Lung (tissue), 13 donors: ENCODE data around the gene STK38. TPM values are rescaled to one million over a fixed set of nuclear protein-coding genes. Genes with fewer than 3 reads are reported as not detected.

Experiments
- ATAC-seq: fragments of 200-7000 bp; cut with Tn5 transposase; one replicate; pipeline ENCODE4 v1.9.1; 2020; ENCODE audit warnings: moderate number of reproducible peaks; ENCODE audit not compliant: insufficient read depth, low FRiP score
- DNase-seq, 3 donors: peaks; one replicate each; pipeline ENCODE4 v3.0.0-alpha.2; 2013 to 2017
- H3K27ac ChIP-seq, 2 donors: one replicate each; pipeline ENCODE4 v1.5.1; 2013; ENCODE audit warnings: mild to moderate bottlenecking in 2 of 2, moderate library complexity in 2 of 2, control low read depth in 1 of 2, inconsistent platforms in 1 of 2, low read depth in 1 of 2, low read length in 1 of 2
- H3K27me3 ChIP-seq, 3 donors: one replicate each; pipeline ENCODE4 v1.5.1; 2013; ENCODE audit warnings: low read length in 2 of 3; ENCODE audit not compliant: control insufficient read depth in 3 of 3, insufficient read depth in 3 of 3
- H3K36me3 ChIP-seq, 4 donors: one replicate each; pipeline ENCODE4 v1.5.1; 2013; ENCODE audit warnings: low read length in 4 of 4, mild to moderate bottlenecking in 1 of 4, moderate library complexity in 1 of 4; ENCODE audit not compliant: control insufficient read depth in 4 of 4, insufficient read depth in 4 of 4
- H3K4me1 ChIP-seq, 5 donors: one replicate each; pipeline ENCODE4 v1.5.1; 2013; ENCODE audit warnings: low read length in 5 of 5, mild to moderate bottlenecking in 2 of 5, moderate library complexity in 1 of 5; ENCODE audit not compliant: control insufficient read depth in 5 of 5, insufficient read depth in 5 of 5
- H3K4me3 ChIP-seq: one replicate; pipeline ENCODE4 v1.5.1; 2013; ENCODE audit warnings: mild to moderate bottlenecking, control low read depth, moderate library complexity
- H3K9ac ChIP-seq, 2 donors: one replicate each; pipeline ENCODE4 v1.5.1; 2013; ENCODE audit warnings: low read length in 2 of 2, control low read depth in 1 of 2; ENCODE audit not compliant: insufficient read depth in 1 of 2
- H3K9me3 ChIP-seq, 4 donors: one replicate each; pipeline ENCODE4 v1.5.1; 2013; ENCODE audit warnings: low read length in 3 of 4, mild to moderate bottlenecking in 1 of 4, moderate library complexity in 1 of 4; ENCODE audit not compliant: control insufficient read depth in 4 of 4, insufficient read depth in 3 of 4
- WGBS, 2 donors: extraction: QIAGEN DNeasy Blood & Tissue Kit; methylation state at CpG; one replicate each; pipeline ENCODE4 v1.1.7; 2013; 5-methylcytosine and 5-hydroxymethylcytosine counted together
- polyA plus RNA-seq, 2 donors: library from polyadenylated mRNA; stranded (reverse); fragments of 200-250 nt; gene quantifications; one replicate each; pipeline ENCODE4 v1.2.1, GENCODE V29; 2013
- small RNA-seq: library from RNA; depleted of rRNA; stranded (forward); fragments of <200 nt; gene quantifications from one replicate; pipeline ENCODE3, GENCODE V24; 2014; ENCODE audit warnings: low replicate concordance
- total RNA-seq, 2 donors: library from RNA; depleted of rRNA in 1 of 2; stranded (reverse); fragments of >200 nt in 1 of 2; gene quantifications; one replicate each; pipeline ENCODE4 v1.2.1, GENCODE V29; 2014 to 2021
- TF ChIP-seq, protein P1 (sequence below): IDR thresholded peaks from 2 replicates; pipeline ENCODE4 v1.5.1; 2012; ENCODE audit warnings: mild to moderate bottlenecking; ENCODE audit errors: control extremely low read depth, extremely low read depth
- donor health status: control.
- donor health status: control.
- donor health status: Bipolar disorder and iron deficiency.
- donor health status: healthy.
- donor health status: DM: yes; HTN: yes; CAD: no.

STK38 gene
- total and polyA plus RNA-seq, 4 donors: 16.7 to 36.1 (median 22.8) TPM

DNA sequence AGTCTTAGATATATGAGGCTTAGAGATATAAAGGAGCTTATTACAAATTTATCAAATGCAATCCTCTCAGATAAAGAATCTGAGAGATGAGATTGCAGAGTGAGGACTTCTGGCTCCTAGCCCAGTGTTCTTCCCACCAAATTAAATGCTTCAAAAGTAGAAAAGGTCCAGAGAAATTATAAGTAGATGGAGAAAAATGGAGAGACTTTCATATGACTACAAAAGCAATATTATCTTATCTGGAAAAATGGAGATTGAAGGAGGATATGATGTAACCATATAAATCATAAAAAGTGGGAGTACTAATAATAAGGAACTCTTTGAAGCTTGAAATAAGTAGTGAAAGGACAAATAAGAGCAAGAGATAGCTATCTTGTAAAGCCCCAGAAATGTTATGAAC lies 101.7 kb downstream of the STK38 start:
- Histone ChIP-seq H3K36me3 (peaks cover 0 to 4% (median 3%) of the 10 kb centered on the region in 4 donors), H3K4me3 (no peak overlapping the region), H3K9ac (no peak overlapping the region), H3K9me3 (peaks cover 0 to 2% (median 0%) of the 10 kb centered on the region in 4 donors), H3K4me1 (peaks cover 0 to 31% (median 7%) of the 10 kb centered on the region in 5 donors), H3K27me3 (no peaks in the 10 kb centered on the region), H3K27ac (no peak overlapping the region)
- DNase-seq: peak in 1 of 3 donors; percentile 11
- ATAC-seq: no peak
- TF ChIP-seq, protein P1, sequence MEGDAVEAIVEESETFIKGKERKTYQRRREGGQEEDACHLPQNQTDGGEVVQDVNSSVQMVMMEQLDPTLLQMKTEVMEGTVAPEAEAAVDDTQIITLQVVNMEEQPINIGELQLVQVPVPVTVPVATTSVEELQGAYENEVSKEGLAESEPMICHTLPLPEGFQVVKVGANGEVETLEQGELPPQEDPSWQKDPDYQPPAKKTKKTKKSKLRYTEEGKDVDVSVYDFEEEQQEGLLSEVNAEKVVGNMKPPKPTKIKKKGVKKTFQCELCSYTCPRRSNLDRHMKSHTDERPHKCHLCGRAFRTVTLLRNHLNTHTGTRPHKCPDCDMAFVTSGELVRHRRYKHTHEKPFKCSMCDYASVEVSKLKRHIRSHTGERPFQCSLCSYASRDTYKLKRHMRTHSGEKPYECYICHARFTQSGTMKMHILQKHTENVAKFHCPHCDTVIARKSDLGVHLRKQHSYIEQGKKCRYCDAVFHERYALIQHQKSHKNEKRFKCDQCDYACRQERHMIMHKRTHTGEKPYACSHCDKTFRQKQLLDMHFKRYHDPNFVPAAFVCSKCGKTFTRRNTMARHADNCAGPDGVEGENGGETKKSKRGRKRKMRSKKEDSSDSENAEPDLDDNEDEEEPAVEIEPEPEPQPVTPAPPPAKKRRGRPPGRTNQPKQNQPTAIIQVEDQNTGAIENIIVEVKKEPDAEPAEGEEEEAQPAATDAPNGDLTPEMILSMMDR: no peak

DNA sequence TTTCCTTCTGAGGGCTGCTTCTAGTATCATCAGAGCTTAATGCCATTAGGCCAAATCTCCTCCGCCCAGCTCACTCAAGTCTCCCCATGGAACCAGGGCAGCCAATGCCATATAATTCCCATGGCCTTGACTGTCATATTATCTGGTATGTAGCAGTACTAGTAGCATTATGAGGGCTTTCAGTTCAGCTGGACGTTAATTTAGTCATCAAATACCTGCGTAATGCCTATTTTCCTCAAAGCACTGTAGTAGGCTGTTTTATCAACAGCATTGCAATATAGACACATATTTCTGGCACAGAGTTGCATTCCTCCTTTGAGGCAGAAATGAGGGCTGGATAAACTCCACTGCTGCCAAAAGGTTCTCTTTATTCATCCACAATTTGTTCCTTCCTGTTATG lies 102.8 kb downstream of the STK38 start:
- Histone ChIP-seq H3K4me1 (peaks cover 0 to 31% (median 7%) of the 10 kb centered on the region in 5 donors), H3K9me3 (peaks cover 0 to 1% (median 0%) of the 10 kb centered on the region in 4 donors), H3K27ac (peak overlapping the region; percentile 79 to 96), H3K9ac (peak overlapping the region in 1 of 2 donors; percentile 92), H3K27me3 (no peaks in the 10 kb centered on the region), H3K4me3 (peak overlapping the region; percentile 7), H3K36me3 (peaks cover 0 to 4% (median 3%) of the 10 kb centered on the region in 4 donors)
- TF ChIP-seq, protein P1: no peak
- 50 to 74% methylated on average over 3 of the region's 3 CpGs for WGBS, 2 donors
- DNase-seq: peak; percentile 22 to 78 (median 71)
- no peak for ATAC-seq

Small RNA genes lying within 50 kb of the gene (small RNA-seq; reads per million reads assigned to genes)
- gene RN7SL502P: not detected

Other genes with a start within 250 kb of the STK38 start
- under 1 TPM; 0.06 to 0.09 TPM for gene BNIP5, start 210.6 kb downstream of the STK38 start, total RNA-seq
- under 1 TPM in 1 of 2 donors, not detected in 1; 0.02 TPM for gene BNIP5, start 210.6 kb downstream of the STK38 start, polyA plus RNA-seq
- 1 to 10 TPM; 1.4 to 3.5 TPM for gene ETV7, start 159.8 kb downstream of the STK38 start, total RNA-seq
- 1 to 10 TPM; 3.7 to 6.6 TPM for gene ETV7, start 159.8 kb downstream of the STK38 start, polyA plus RNA-seq
- under 1 TPM in 1 of 2 donors, not detected in 1; 0.12 TPM for gene PXT1, start 104.6 kb downstream of the STK38 start, total RNA-seq
- gene PXT1, start 104.6 kb downstream of the STK38 start, polyA plus RNA-seq: under 1 TPM in 1 of 2 donors, not detected in 1; 0.06 TPM
- 10 to 100 TPM; 40.5 to 56.7 TPM for gene KCTD20, start 104.5 kb downstream of the STK38 start, total RNA-seq
- gene KCTD20, start 104.5 kb downstream of the STK38 start, polyA plus RNA-seq: 10 to 100 TPM; 11.5 to 31.6 TPM
- 100 to 1,000 TPM; 211 to 262 TPM for gene SRSF3, start 46.9 kb upstream of the STK38 start, total RNA-seq
- gene SRSF3, start 46.9 kb upstream of the STK38 start, polyA plus RNA-seq: 100 to 1,000 TPM; 145 to 267 TPM
- 10 to 100 TPM; 35.3 to 80.1 TPM for gene CDKN1A, start 131.2 kb upstream of the STK38 start, total RNA-seq
- 100 to 1,000 TPM in 1 of 2 donors, 10 to 100 TPM in 1; 52.2 to 183 TPM for gene CDKN1A, start 131.2 kb upstream of the STK38 start, polyA plus RNA-seq
- 1 to 10 TPM; 1.2 to 1.5 TPM for gene RAB44, start 150.3 kb upstream of the STK38 start, total RNA-seq
- gene RAB44, start 150.3 kb upstream of the STK38 start, polyA plus RNA-seq: under 1 TPM; 0.26 to 0.66 TPM